MM.1S (cell line): ENCODE measurements around the gene ATXN1.

ENCODE experiments used
- DNase-seq: peaks from one replicate; pipeline ENCODE4 v3.0.0-alpha.2; 2015
- H2AFZ ChIP-seq: fragments of 300-600 bp; sonication (generic); 2 replicates; pipeline ENCODE4 v1.6.0; 2016; ENCODE audit warnings: antibody characterized with exemption, low read length
- H3F3A ChIP-seq: fragments of 300-600 bp; sonication (generic); 2 replicates; pipeline ENCODE4 v1.6.1; 2016; ENCODE audit warnings: mild to moderate bottlenecking, antibody characterized with exemption, low read length, moderate library complexity, mixed read lengths; ENCODE audit not compliant: insufficient read depth
- H3K27ac ChIP-seq: fragments of 300-600 bp; sonication (generic); 2 replicates; pipeline ENCODE4 v1.5.1; 2016; ENCODE audit warnings: mild to moderate bottlenecking, low read length
- H3K27me3 ChIP-seq: fragments of 300-600 bp; sonication (generic); replicated peaks from 2 replicates; pipeline ENCODE4 v1.6.0; 2016; ENCODE audit warnings: low read length; ENCODE audit not compliant: insufficient read depth
- H3K36me3 ChIP-seq: fragments of 300-600 bp; sonication (generic); replicated peaks from 2 replicates; pipeline ENCODE4 v1.6.1; 2016; ENCODE audit warnings: mild to moderate bottlenecking, low read length, mixed read lengths; ENCODE audit not compliant: insufficient read depth
- H3K4me1 ChIP-seq: fragments of 300-600 bp; sonication (generic); 2 replicates; pipeline ENCODE4 v1.6.1; 2016; ENCODE audit warnings: low read length, mixed read lengths
- H3K4me2 ChIP-seq: fragments of 300-600 bp; sonication (generic); 2 replicates; pipeline ENCODE4 v1.6.0; 2016; ENCODE audit warnings: low read depth, low read length
- H3K4me3 ChIP-seq: fragments of 300-600 bp; sonication (generic); 2 replicates; pipeline ENCODE4 v1.5.1; 2016; ENCODE audit warnings: low read length, mixed read lengths
- H3K79me2 ChIP-seq: fragments of 300-600 bp; sonication (generic); 2 replicates; pipeline ENCODE4 v1.6.1; 2016; ENCODE audit warnings: mixed run types, low read length, mixed read lengths
- H3K9ac ChIP-seq: fragments of 300-600 bp; sonication (generic); 2 replicates; pipeline ENCODE4 v1.6.1; 2016; ENCODE audit warnings: low read length, mixed read lengths
- H3K9me2 ChIP-seq: fragments of 300-600 bp; sonication (generic); replicated peaks from 2 replicates; pipeline ENCODE4 v1.6.1; 2016; ENCODE audit warnings: mild to moderate bottlenecking, low read length, mixed read lengths; ENCODE audit not compliant: insufficient read depth
- H3K9me3 ChIP-seq: fragments of 300-600 bp; sonication (generic); replicated peaks from 2 replicates; pipeline ENCODE4 v1.6.1; 2016; ENCODE audit warnings: mild to moderate bottlenecking, low read length, mixed read lengths; ENCODE audit not compliant: insufficient read depth
- H4K20me1 ChIP-seq: fragments of 300-600 bp; sonication (generic); 2 replicates; pipeline ENCODE4 v1.6.1; 2016; ENCODE audit warnings: mild to moderate bottlenecking, low read length, moderate library complexity, mixed read lengths; ENCODE audit not compliant: insufficient read depth
- CTCF ChIP-seq: fragments of 300-600 bp; sonication (generic); IDR thresholded peaks from 2 replicates; pipeline ENCODE4 v1.5.1; 2016; ENCODE audit warnings: antibody characterized with exemption, low read length, mixed read lengths
- EZH2 ChIP-seq: fragments of 300-600 bp; sonication (generic); optimal IDR thresholded peaks from 2 replicates; pipeline ENCODE3; 2017; ENCODE audit warnings: low read depth, mild to moderate bottlenecking, antibody characterized with exemption, low read length, mixed read lengths
- EZH2phosphoT487 ChIP-seq: fragments of 300-600 bp; sonication (generic); IDR thresholded peaks from 2 replicates; pipeline ENCODE4 v1.6.1; 2018; ENCODE audit warnings: antibody characterized with exemption, low read length

The ATXN1 gene

GRCh38 chr6:16663901-16664300 is 97.4 kb downstream of the ATXN1 start:
- DNase-seq: no peak
- H3K9me3 ChIP-seq: no peaks in the 10 kb centered on the region
- H3K27me3 ChIP-seq: no peaks in the 10 kb centered on the region
- no peak overlapping the region for H2AFZ ChIP-seq
- no peak overlapping the region for H3K27ac ChIP-seq
- H3K79me2 ChIP-seq: 0 out of 2 replicates have a peak, but pooled peaks cover 1% of the 10 kb centered on the region
- no peak overlapping the region for H3K9ac ChIP-seq
- H3K4me3 ChIP-seq: no peak overlapping the region
- TF ChIP-seq EZH2phosphoT487 (no peak), EZH2 (no peak), CTCF (no peak)
- no peaks in the 10 kb centered on the region for H3F3A ChIP-seq
- no peaks in the 10 kb centered on the region for H3K9me2 ChIP-seq
- no peaks in the 10 kb centered on the region for H4K20me1 ChIP-seq
- no peak overlapping the region for H3K4me2 ChIP-seq
- H3K4me1 ChIP-seq: peaks cover 7% of the 10 kb centered on the region
- no peaks in the 10 kb centered on the region for H3K36me3 ChIP-seq

GRCh38 chr6:16660157-16660497 is 101.1 kb downstream of the ATXN1 start:
- no peaks in the 10 kb centered on the region for H3K36me3 ChIP-seq
- H3K4me1 ChIP-seq: peaks cover 2% of the 10 kb centered on the region
- H3K27ac ChIP-seq: no peak overlapping the region
- DNase-seq: no peak
- no peaks in the 10 kb centered on the region for H4K20me1 ChIP-seq
- no peaks in the 10 kb centered on the region for H3F3A ChIP-seq
- no peaks in the 10 kb centered on the region for H3K9me3 ChIP-seq
- TF ChIP-seq EZH2phosphoT487 (no peak), EZH2 (no peak), CTCF (no peak)
- no peaks in the 10 kb centered on the region for H3K79me2 ChIP-seq
- no peak overlapping the region for H3K4me2 ChIP-seq
- no peaks in the 10 kb centered on the region for H3K9me2 ChIP-seq
- no peak overlapping the region for H3K4me3 ChIP-seq
- H3K9ac ChIP-seq: no peak overlapping the region
- no peak overlapping the region for H2AFZ ChIP-seq
- no peaks in the 10 kb centered on the region for H3K27me3 ChIP-seq

GRCh38 chr6:16659466-16660156 is 101.6 kb downstream of the ATXN1 start:
- Histone ChIP-seq H3K36me3 (no peaks in the 10 kb centered on the region), H3K4me3 (no peak overlapping the region), H3K27me3 (no peaks in the 10 kb centered on the region), H2AFZ (no peak overlapping the region), H3K79me2 (no peaks in the 10 kb centered on the region), H3K9ac (no peak overlapping the region), H4K20me1 (no peaks in the 10 kb centered on the region), H3K9me2 (no peaks in the 10 kb centered on the region), H3K4me2 (no peak overlapping the region), H3F3A (no peaks in the 10 kb centered on the region), H3K4me1 (peaks cover 7% of the 10 kb centered on the region), H3K27ac (no peak overlapping the region), H3K9me3 (no peaks in the 10 kb centered on the region)
- TF ChIP-seq EZH2phosphoT487 (no peak), CTCF (no peak), EZH2 (no peak)
- no peak for DNase-seq
